Measurements from ENCODE around the gene BCL6. TPM values are rescaled to one million over a fixed set of nuclear protein-coding genes. Genes with fewer than 3 reads are reported as not detected.

BCL6 gene
- total RNA-seq, 6 donors from 2014 or later, result 80.4 to 268 (median 119) TPM

DNA sequence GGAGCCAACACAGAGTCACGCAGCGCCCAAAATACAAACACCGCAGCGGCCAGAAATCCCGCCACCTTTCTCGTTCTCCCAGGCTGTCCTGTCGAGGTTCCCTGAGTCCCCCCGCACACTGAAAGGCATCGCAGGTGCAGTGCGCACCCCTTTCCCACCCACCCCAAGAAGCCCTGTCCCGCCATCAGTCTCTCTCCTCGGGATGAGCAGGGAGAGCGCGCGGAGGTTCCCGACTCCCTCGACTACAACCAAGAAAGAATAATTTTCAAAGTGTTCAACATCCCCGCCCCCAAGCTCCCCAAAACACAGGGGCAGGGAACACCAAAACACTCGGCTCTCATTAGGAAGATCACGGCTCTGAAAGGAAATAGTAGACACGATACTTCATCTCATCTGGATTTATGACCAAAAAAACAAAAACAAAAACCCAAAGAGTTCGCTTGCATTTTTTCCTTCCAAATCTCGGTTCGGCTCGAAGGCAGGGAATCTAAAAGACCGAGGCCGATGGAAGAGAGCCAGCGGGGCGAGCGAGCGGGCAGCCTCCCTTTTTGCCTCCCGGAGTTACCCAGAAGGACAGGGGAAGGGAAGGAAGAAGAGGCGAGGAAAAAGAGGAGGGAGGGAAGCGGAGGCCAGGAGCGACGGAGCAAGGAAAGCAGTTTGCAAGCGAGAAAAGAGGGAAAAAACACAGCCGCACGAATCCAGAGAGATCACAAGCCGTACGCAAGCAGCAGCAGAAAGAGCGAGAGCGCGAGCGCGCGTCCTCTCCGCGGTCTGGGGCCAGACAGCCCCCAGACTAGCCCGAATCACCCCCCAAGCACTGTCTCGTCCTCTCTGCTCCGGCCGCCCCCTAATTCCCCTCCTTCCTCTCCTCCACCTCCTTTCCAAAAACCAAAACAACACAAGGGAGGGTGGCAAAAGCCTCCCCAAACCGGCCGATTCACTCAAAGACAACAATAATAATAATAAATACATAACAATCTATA, 808 bp downstream of the BCL6 start:
- peak overlapping the region; percentile 62 to 71 (median 66) for H3K4me3 ChIP-seq
- H3K27me3 ChIP-seq, result no peaks in the 10 kb centered on the region
- peak; percentile 29 to 34 for ATAC-seq (ENCODE audit: low FRiP score in 2 of 2)
- H3K27ac ChIP-seq, result peak overlapping the region; percentile 97 to 99 (median 98)
- WGBS, 2 donors, result 0 to 1% methylated on average over 55 of the region's 55 CpGs
- peaks cover 30 to 48% (median 34%) of the 10 kb centered on the region in 4 donors for H3K4me1 ChIP-seq
- H3K36me3 ChIP-seq, result no peaks in the 10 kb centered on the region
- peak; percentile 44 to 90 for DNase-seq
- TF ChIP-seq, protein P1, sequence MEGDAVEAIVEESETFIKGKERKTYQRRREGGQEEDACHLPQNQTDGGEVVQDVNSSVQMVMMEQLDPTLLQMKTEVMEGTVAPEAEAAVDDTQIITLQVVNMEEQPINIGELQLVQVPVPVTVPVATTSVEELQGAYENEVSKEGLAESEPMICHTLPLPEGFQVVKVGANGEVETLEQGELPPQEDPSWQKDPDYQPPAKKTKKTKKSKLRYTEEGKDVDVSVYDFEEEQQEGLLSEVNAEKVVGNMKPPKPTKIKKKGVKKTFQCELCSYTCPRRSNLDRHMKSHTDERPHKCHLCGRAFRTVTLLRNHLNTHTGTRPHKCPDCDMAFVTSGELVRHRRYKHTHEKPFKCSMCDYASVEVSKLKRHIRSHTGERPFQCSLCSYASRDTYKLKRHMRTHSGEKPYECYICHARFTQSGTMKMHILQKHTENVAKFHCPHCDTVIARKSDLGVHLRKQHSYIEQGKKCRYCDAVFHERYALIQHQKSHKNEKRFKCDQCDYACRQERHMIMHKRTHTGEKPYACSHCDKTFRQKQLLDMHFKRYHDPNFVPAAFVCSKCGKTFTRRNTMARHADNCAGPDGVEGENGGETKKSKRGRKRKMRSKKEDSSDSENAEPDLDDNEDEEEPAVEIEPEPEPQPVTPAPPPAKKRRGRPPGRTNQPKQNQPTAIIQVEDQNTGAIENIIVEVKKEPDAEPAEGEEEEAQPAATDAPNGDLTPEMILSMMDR (IDR thresholded peaks at IDR 0.05), result no peak
- TF ChIP-seq POLR2A (IDR thresholded peaks at IDR 0.05) (peak in 2 of 4 donors; percentile 8 to 14), POLR2AphosphoS5 (IDR thresholded peaks at IDR 0.05) (peak in 1 of 2 donors; percentile 50), EP300 (IDR thresholded peaks at IDR 0.05) (no peak)
- no peaks in the 10 kb centered on the region for H3K9me3 ChIP-seq

GRCh38 chr3:187743195-187744141, 1.8 kb downstream of the BCL6 start:
- H3K27me3 ChIP-seq, result no peaks in the 10 kb centered on the region
- H3K27ac ChIP-seq, result peak overlapping the region; percentile 97 to 99 (median 98)
- no peaks in the 10 kb centered on the region for H3K36me3 ChIP-seq
- peaks cover 24 to 45% (median 34%) of the 10 kb centered on the region in 4 donors for H3K4me1 ChIP-seq
- no peaks in the 10 kb centered on the region for H3K9me3 ChIP-seq
- peak overlapping the region; percentile 62 to 71 (median 66) for H3K4me3 ChIP-seq
- no peak for TF ChIP-seq EP300 (IDR thresholded peaks at IDR 0.05)
- peak; percentile 55 to 69 for TF ChIP-seq POLR2AphosphoS5 (IDR thresholded peaks at IDR 0.05)
- peak in 2 of 4 donors; percentile 65 to 70 for TF ChIP-seq POLR2A (IDR thresholded peaks at IDR 0.05)
- TF ChIP-seq, protein P1 (IDR thresholded peaks at IDR 0.05), result no peak
- peak; percentile 79 to 95 for DNase-seq
- peak in 1 of 2 donors; percentile 0 for ATAC-seq (ENCODE audit: low FRiP score in 2 of 2)
- WGBS, 2 donors, result 5% methylated on average over 39 to 45 of the region's 45 CpGs

DNA sequence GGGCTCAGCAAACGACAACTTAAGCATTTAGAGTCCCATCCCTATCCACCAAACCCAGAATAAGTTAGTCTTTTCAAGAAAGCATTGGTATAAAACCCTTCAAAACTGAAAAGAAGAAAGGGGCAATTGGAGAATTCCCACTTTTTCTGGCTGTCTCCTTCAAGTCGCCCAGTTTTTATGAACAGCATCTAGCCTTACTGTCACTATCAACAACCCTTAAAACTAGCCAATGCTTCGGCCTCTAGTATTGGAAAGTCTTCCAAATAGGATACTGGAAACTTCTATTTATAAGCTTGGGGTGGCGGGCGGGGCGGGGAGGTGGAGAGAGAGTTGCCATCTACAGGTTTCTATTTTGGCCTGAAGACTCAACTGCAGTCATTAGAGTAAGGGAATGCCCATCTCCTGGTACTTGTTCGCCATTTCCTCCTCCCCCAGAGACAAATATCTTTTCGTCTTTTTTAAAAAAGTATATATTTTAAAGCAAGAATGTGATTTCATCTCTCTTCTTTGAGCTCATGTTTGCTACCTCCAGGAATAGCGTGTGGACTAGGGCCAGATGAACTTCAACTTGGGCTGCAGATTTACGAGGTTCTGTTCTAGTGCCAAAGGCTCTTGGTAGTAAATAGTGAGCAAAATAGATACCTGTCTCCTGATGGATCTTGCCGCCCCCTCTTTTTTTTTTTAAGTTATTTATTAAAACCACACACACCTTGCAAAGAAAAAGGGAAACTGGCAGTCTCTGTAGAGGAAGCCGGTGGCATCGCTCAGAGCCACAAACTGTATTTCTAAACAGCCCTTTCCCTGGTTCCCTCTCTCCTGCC, 2.7 kb downstream of the BCL6 start:
- no peaks in the 10 kb centered on the region for H3K27me3 ChIP-seq
- ATAC-seq (ENCODE audit: low FRiP score in 2 of 2) (no peak), DNase-seq (peak in 1 of 2 donors; percentile 58)
- WGBS, 2 donors, result 48 to 49% methylated on average over 13 of the region's 13 CpGs
- peak overlapping the region in 3 of 4 donors; percentile 62 to 67 (median 66) for H3K4me3 ChIP-seq
- peak overlapping the region; percentile 97 to 99 (median 98) for H3K27ac ChIP-seq
- H3K36me3 ChIP-seq, result no peaks in the 10 kb centered on the region
- H3K9me3 ChIP-seq, result no peaks in the 10 kb centered on the region
- TF ChIP-seq, protein P1 (IDR thresholded peaks at IDR 0.05), result peak in 1 of 6 experiments; percentile 1
- TF ChIP-seq POLR2A (IDR thresholded peaks at IDR 0.05) (peak in 1 of 4 donors; percentile 18), EP300 (IDR thresholded peaks at IDR 0.05) (no peak), POLR2AphosphoS5 (IDR thresholded peaks at IDR 0.05) (no peak)
- peaks cover 15 to 43% (median 27%) of the 10 kb centered on the region in 4 donors for H3K4me1 ChIP-seq
